SK-N-SH (cell line): ENCODE measurements around the gene EDIL3. TPM values are rescaled to one million over a fixed set of nuclear protein-coding genes. Genes with fewer than 3 reads are reported as not detected.

Source experiments
- CTCF ChIA-PET: fragments of 300-600, 350-600 bp; formaldehyde crosslinking; extraction: SDS; loops from one replicate; lab custom pipeline; 2021; lab: Yijun Ruan, JAX
- POLR2A ChIA-PET: fragments of 350-600 bp; sonication (Branson Sonifier 250); formaldehyde crosslinking; extraction: SDS; loops from one replicate; lab custom pipeline; 2020; ENCODE audit warnings: antibody characterized with exemption, inconsistent platforms; lab: Yijun Ruan, JAX
- DNase-seq: peaks from one replicate; pipeline ENCODE4 v3.0.0; 2012
- H2AFZ ChIP-seq: fragments of 200-600 bp; sonication (generic); 2 replicates; pipeline ENCODE4 v1.8.1; 2016; ENCODE audit warnings: antibody characterized with exemption, mild to moderate bottlenecking, low read depth
- H3F3A ChIP-seq: fragments of 200-600 bp; sonication (generic); replicated peaks from 2 replicates; pipeline ENCODE3; 2016; ENCODE audit warnings: antibody characterized with exemption, mild to moderate bottlenecking; ENCODE audit not compliant: insufficient read depth
- H3K27ac ChIP-seq, 2 experiments: fragments of 200-500 bp in 1 of 2; fragments of 200-600 bp in 1 of 2; sonication (Bioruptor generic) in 1 of 2; sonication (generic), shearing (Covaris generic) in 1 of 2; 2 replicates each; pipeline versions ENCODE4 v1.5.1 to v1.6.1; 2014 to 2016; ENCODE audit warnings: low read depth in 2 of 2, inconsistent platforms in 1 of 2, low read length in 1 of 2, mild to moderate bottlenecking in 1 of 2, mixed read lengths in 1 of 2
- H3K27me3 ChIP-seq: fragments of 200-600 bp; sonication (generic), shearing (Covaris generic); 2 replicates; pipeline ENCODE4 v1.6.1; 2016; ENCODE audit warnings: mixed run types; ENCODE audit not compliant: insufficient read depth
- H3K36me3 ChIP-seq, 2 experiments: fragments of 200-500 bp in 1 of 2; fragments of 200-600 bp in 1 of 2; sonication (Bioruptor generic) in 1 of 2; sonication (generic) in 1 of 2; replicated peaks in 1 of 2; 2 replicates each; pipeline versions ENCODE3 to v1.5.1; 2014 to 2016; ENCODE audit warnings: low read length in 1 of 2, mild to moderate bottlenecking in 1 of 2; ENCODE audit not compliant: insufficient read depth in 2 of 2, control insufficient read depth in 1 of 2
- H3K4me1 ChIP-seq, 2 experiments: fragments of 200-500 bp in 1 of 2; fragments of 200-600 bp in 1 of 2; sonication (Bioruptor generic) in 1 of 2; sonication (generic), shearing (Covaris generic) in 1 of 2; 2 replicates each; pipeline versions ENCODE4 v1.5.1 to v1.6.1; 2014 to 2016; ENCODE audit warnings: low read depth in 1 of 2, low read length in 1 of 2, mixed run types in 1 of 2; ENCODE audit not compliant: insufficient read depth in 2 of 2, control insufficient read depth in 1 of 2
- H3K4me2 ChIP-seq: fragments of 200-600 bp; sonication (generic), shearing (Covaris generic); 2 replicates; pipeline ENCODE4 v1.6.1; 2017; ENCODE audit warnings: mixed run types
- H3K4me3 ChIP-seq, 2 experiments: fragments of 200-500 bp in 1 of 2; fragments of 200-600 bp in 1 of 2; sonication (Bioruptor generic) in 1 of 2; sonication (generic), shearing (Covaris generic) in 1 of 2; 2 replicates each; pipeline versions ENCODE4 v1.5.1 to v1.8.1; 2014 to 2016; ENCODE audit warnings: low read depth in 2 of 2, inconsistent platforms in 1 of 2, low read length in 1 of 2, mild to moderate bottlenecking in 1 of 2, mixed read lengths in 1 of 2, moderate library complexity in 1 of 2
- H3K79me2 ChIP-seq: fragments of 200-600 bp; sonication (generic); 2 replicates; pipeline ENCODE4 v1.8.1; 2017; ENCODE audit warnings: mild to moderate bottlenecking; ENCODE audit not compliant: insufficient read depth
- H3K9ac ChIP-seq: fragments of 200-600 bp; sonication (generic); 2 replicates; pipeline ENCODE4 v1.6.1; 2017; ENCODE audit warnings: mixed run types
- H3K9me2 ChIP-seq: fragments of 200-600 bp; sonication (generic); 2 replicates; pipeline ENCODE4 v1.6.1; 2017; ENCODE audit warnings: mixed run types
- H3K9me3 ChIP-seq: fragments of 200-600 bp; sonication (generic); 2 replicates; pipeline ENCODE4 v1.6.1; 2017; ENCODE audit warnings: mixed run types, mild to moderate bottlenecking, moderate library complexity
- H4K20me1 ChIP-seq: fragments of 200-600 bp; sonication (generic); 2 replicates; pipeline ENCODE4 v1.6.1; 2017; ENCODE audit warnings: mild to moderate bottlenecking, mixed run types; ENCODE audit not compliant: insufficient read depth
- ELF1 ChIP-seq: IDR thresholded peaks from 2 replicates; pipeline ENCODE4 v1.4.0; 2012
- EZH2phosphoT487 ChIP-seq: fragments of 200-600 bp; sonication (generic); IDR thresholded peaks from 2 replicates; pipeline ENCODE4 v1.6.1; 2017; ENCODE audit warnings: low read depth, mixed run types, mild to moderate bottlenecking, antibody characterized with exemption, moderate library complexity, borderline replicate concordance
- FOSL2 ChIP-seq: IDR thresholded peaks from 2 replicates; pipeline ENCODE4 v1.4.0; 2012; ENCODE audit warnings: low read depth, mild to moderate bottlenecking, moderate library complexity, borderline replicate concordance
- FOXJ3 ChIP-seq: sonication (generic); formaldehyde crosslinking; IDR thresholded peaks from 2 replicates; pipeline ENCODE4 v1.5.1; 2020; ENCODE audit warnings: mild to moderate bottlenecking, missing genetic modification reagents
- FOXM1 ChIP-seq: IDR thresholded peaks from 2 replicates; pipeline ENCODE4 v1.4.0; 2012; ENCODE audit warnings: low read depth, mild to moderate bottlenecking
- GABPA ChIP-seq: IDR thresholded peaks from 2 replicates; pipeline ENCODE4 v1.4.0; 2012; ENCODE audit warnings: low read depth, mild to moderate bottlenecking
- MEF2A ChIP-seq: IDR thresholded peaks from 2 replicates; pipeline ENCODE4 v1.4.0; 2012; ENCODE audit warnings: low read depth, borderline replicate concordance
- NFIC ChIP-seq: IDR thresholded peaks from 2 replicates; pipeline ENCODE4 v1.4.0; 2012; ENCODE audit warnings: borderline replicate concordance
- NRF1 ChIP-seq: IDR thresholded peaks from 2 replicates; pipeline ENCODE4 v1.6.1; 2012; ENCODE audit warnings: low read depth, mild to moderate bottlenecking, low read length
- RAD21 ChIP-seq: IDR thresholded peaks from 2 replicates; pipeline ENCODE4 v1.6.1; 2012; ENCODE audit warnings: mild to moderate bottlenecking, low read length
- RXRA ChIP-seq: IDR thresholded peaks from 2 replicates; pipeline ENCODE4 v1.4.0; 2012; ENCODE audit warnings: low read depth, mild to moderate bottlenecking, borderline replicate concordance
- SMC3 ChIP-seq: IDR thresholded peaks from 2 replicates; pipeline ENCODE4 v1.6.1; 2012; ENCODE audit warnings: low read depth, low read length, improper control_type of control experiment
- TAF1 ChIP-seq: IDR thresholded peaks from 2 replicates; pipeline ENCODE4 v1.6.1; 2012; ENCODE audit warnings: low read depth, mild to moderate bottlenecking, low read length, moderate library complexity, borderline replicate concordance
- TEAD4 ChIP-seq: IDR thresholded peaks from 2 replicates; pipeline ENCODE4 v1.4.0; 2012; ENCODE audit warnings: mild to moderate bottlenecking, borderline replicate concordance; ENCODE audit not compliant: insufficient read depth
- YY1 ChIP-seq: IDR thresholded peaks from 2 replicates; pipeline ENCODE4 v1.4.0; 2012; ENCODE audit warnings: low read depth, mild to moderate bottlenecking
- WGBS: methylation state at CpG from one replicate; pipeline ENCODE4 v1.1.6; 2017; ENCODE audit warnings: low lambda C conversion rate; 5-methylcytosine and 5-hydroxymethylcytosine counted together
- polyA plus RNA-seq, 3 experiments: library from polyadenylated mRNA; depleted of rRNA; stranded (reverse); fragments of >200 nt; gene quantifications; 2 replicates each; pipeline ENCODE4 v1.2.3, GENCODE V29; 2012
- TF ChIP-seq, protein P1 (sequence below): IDR thresholded peaks from 2 replicates; pipeline ENCODE4 v1.6.1; 2012; ENCODE audit warnings: mild to moderate bottlenecking, low read depth, low read length, moderate library complexity
- TF ChIP-seq, protein P2 (sequence below): fragments of 200-600 bp; sonication (generic); IDR thresholded peaks from 2 replicates; pipeline ENCODE4 v1.6.1; 2017; ENCODE audit warnings: antibody characterized with exemption, mild to moderate bottlenecking, moderate library complexity
- TF ChIP-seq, protein P3 (sequence below): IDR thresholded peaks from 2 replicates; pipeline ENCODE4 v1.4.0; 2012; ENCODE audit warnings: low read depth
- TF ChIP-seq, protein P4 (sequence below): IDR thresholded peaks from 2 replicates; pipeline ENCODE4 v1.4.0; 2012; ENCODE audit warnings: low read depth, borderline replicate concordance

The EDIL3 gene
- polyA plus RNA-seq, 1 of the 3 experiments (the other 2 are of a cell fraction): 51.5 TPM

DNA sequence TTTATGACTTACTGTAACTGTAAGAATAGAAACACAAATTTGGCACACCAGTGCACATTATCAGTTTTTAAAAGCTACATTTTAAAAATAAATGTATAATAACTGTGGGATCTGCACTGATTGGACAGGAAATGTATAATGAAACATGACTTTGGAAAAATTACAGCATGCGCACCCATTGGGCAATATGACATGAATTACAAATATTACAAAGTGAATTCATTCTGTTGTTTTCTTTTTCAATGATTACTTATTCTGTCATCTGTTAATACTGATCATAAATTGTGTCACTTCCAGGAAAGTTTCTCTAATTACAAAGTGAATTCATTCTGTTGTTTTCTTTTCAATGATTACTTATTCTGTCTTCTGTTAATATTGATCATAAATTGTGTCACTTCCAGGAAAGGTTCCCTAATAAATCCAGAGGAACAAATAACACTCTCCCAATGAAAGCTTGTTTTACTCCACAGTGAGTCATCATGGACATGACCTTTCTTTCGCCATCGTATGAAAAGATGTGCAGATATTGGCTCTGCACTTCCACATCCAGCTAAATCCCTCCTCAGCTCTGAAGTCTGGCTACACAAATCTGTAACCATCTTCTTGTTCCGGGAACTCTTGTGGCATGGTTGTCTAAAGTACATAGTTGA lies 367.0 kb downstream of the EDIL3 start:
- peaks cover 0 to 5% of the 10 kb centered on the region in 2 experiments; a peak in 1 of 4 replicates for H3K4me1 ChIP-seq
- no peak overlapping the region for H2AFZ ChIP-seq
- H3K27ac ChIP-seq: no peak overlapping the region
- H4K20me1 ChIP-seq: no peaks in the 10 kb centered on the region
- H3K36me3 ChIP-seq: peaks cover 0 to 15% of the 10 kb centered on the region in 2 experiments
- no peak for TF ChIP-seq FOXM1
- TF ChIP-seq, protein P1, sequence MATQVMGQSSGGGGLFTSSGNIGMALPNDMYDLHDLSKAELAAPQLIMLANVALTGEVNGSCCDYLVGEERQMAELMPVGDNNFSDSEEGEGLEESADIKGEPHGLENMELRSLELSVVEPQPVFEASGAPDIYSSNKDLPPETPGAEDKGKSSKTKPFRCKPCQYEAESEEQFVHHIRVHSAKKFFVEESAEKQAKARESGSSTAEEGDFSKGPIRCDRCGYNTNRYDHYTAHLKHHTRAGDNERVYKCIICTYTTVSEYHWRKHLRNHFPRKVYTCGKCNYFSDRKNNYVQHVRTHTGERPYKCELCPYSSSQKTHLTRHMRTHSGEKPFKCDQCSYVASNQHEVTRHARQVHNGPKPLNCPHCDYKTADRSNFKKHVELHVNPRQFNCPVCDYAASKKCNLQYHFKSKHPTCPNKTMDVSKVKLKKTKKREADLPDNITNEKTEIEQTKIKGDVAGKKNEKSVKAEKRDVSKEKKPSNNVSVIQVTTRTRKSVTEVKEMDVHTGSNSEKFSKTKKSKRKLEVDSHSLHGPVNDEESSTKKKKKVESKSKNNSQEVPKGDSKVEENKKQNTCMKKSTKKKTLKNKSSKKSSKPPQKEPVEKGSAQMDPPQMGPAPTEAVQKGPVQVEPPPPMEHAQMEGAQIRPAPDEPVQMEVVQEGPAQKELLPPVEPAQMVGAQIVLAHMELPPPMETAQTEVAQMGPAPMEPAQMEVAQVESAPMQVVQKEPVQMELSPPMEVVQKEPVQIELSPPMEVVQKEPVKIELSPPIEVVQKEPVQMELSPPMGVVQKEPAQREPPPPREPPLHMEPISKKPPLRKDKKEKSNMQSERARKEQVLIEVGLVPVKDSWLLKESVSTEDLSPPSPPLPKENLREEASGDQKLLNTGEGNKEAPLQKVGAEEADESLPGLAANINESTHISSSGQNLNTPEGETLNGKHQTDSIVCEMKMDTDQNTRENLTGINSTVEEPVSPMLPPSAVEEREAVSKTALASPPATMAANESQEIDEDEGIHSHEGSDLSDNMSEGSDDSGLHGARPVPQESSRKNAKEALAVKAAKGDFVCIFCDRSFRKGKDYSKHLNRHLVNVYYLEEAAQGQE: no peak
- TF ChIP-seq, protein P2, sequence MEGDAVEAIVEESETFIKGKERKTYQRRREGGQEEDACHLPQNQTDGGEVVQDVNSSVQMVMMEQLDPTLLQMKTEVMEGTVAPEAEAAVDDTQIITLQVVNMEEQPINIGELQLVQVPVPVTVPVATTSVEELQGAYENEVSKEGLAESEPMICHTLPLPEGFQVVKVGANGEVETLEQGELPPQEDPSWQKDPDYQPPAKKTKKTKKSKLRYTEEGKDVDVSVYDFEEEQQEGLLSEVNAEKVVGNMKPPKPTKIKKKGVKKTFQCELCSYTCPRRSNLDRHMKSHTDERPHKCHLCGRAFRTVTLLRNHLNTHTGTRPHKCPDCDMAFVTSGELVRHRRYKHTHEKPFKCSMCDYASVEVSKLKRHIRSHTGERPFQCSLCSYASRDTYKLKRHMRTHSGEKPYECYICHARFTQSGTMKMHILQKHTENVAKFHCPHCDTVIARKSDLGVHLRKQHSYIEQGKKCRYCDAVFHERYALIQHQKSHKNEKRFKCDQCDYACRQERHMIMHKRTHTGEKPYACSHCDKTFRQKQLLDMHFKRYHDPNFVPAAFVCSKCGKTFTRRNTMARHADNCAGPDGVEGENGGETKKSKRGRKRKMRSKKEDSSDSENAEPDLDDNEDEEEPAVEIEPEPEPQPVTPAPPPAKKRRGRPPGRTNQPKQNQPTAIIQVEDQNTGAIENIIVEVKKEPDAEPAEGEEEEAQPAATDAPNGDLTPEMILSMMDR: no peak
- no peak for TF ChIP-seq RAD21
- TF ChIP-seq ELF1: no peak
- no peak for TF ChIP-seq NFIC
- TF ChIP-seq SMC3: no peak
- TF ChIP-seq MEF2A: no peak
- TF ChIP-seq TEAD4: no peak
- TF ChIP-seq FOSL2: no peak
- TF ChIP-seq YY1: no peak
- no peaks in the 10 kb centered on the region for H3K9me3 ChIP-seq
- no peak for DNase-seq
- POLR2A ChIA-PET: no interaction called here
- no peak overlapping the region for H3K4me3 ChIP-seq
- 51% methylated on average over 4 of the region's 4 CpGs for WGBS
- H3K79me2 ChIP-seq: no peaks in the 10 kb centered on the region; the same call in 1 of the 2 replicates
- no peak overlapping the region for H3K4me2 ChIP-seq
- no peaks in the 10 kb centered on the region for H3K27me3 ChIP-seq
- CTCF ChIA-PET: no interaction called here
- no peaks in the 10 kb centered on the region for H3F3A ChIP-seq
- H3K9me2 ChIP-seq: no peaks in the 10 kb centered on the region
- H3K9ac ChIP-seq: no peak overlapping the region

DNA sequence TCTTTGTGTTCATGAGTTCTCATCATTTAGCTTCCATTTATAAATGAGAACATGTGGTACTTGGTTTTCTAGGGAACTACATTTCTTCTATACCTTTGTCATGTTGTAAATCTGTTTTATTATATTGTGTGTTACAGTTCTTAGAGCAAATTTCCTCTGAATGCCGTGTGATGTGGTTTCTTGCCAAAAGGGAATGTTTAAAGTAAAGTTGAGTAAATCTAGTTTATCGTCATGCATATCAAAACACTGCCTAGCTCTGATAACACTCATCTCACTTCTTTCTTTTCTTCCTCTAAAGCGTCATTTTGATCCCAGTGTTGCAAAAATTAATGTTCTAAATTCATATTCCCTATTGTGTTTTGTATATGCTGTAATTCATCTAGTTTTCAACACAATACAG lies 368.6 kb downstream of the EDIL3 start:
- Histone ChIP-seq H3K27ac (no peak overlapping the region), H3K9me2 (no peaks in the 10 kb centered on the region), H3K4me3 (no peak overlapping the region), H3F3A (no peaks in the 10 kb centered on the region), H4K20me1 (no peaks in the 10 kb centered on the region), H3K27me3 (no peaks in the 10 kb centered on the region), H3K9ac (no peak overlapping the region), H3K79me2 (no peaks in the 10 kb centered on the region; the same call in 1 of the 2 replicates), H3K9me3 (no peaks in the 10 kb centered on the region), H3K36me3 (peaks cover 0 to 7% of the 10 kb centered on the region in 2 experiments), H3K4me2 (no peak overlapping the region), H3K4me1 (peaks cover 0 to 5% of the 10 kb centered on the region in 2 experiments; a peak in 1 of 4 replicates), H2AFZ (no peak overlapping the region)
- ChIA-PET POLR2A (no interaction called here), CTCF (interaction anchor here (1.0 kb wide), 1 partner anchor 9 kb away, joined by 5 read pairs; no protein-coding TSS in a partner anchor)
- 88% methylated on average over 3 of the region's 3 CpGs for WGBS
- DNase-seq: no peak
- TF ChIP-seq FOXM1 (no peak), FOXJ3 (CRISPR knock-in tag) (no peak), EZH2phosphoT487 (no peak), RXRA (no peak), RAD21 (no peak), NRF1 (no peak), GABPA (no peak), MEF2A (no peak), SMC3 (no peak), TAF1 (no peak)
- TF ChIP-seq, protein P3, sequence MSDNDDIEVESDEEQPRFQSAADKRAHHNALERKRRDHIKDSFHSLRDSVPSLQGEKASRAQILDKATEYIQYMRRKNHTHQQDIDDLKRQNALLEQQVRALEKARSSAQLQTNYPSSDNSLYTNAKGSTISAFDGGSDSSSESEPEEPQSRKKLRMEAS: no peak
- TF ChIP-seq, protein P4, sequence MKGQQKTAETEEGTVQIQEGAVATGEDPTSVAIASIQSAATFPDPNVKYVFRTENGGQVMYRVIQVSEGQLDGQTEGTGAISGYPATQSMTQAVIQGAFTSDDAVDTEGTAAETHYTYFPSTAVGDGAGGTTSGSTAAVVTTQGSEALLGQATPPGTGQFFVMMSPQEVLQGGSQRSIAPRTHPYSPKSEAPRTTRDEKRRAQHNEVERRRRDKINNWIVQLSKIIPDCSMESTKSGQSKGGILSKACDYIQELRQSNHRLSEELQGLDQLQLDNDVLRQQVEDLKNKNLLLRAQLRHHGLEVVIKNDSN: no peak
- TF ChIP-seq, protein P2: no peak
